Measurements from ENCODE around the gene OTOP2. TPM values are rescaled to one million over a fixed set of nuclear protein-coding genes. Genes with fewer than 3 reads are reported as not detected.

Gene OTOP2
- total RNA-seq, 1 experiment from 2014 or later: 0.11 TPM

- no CpG with 5 or more reads among the region's 57 CpGs for WGBS (ENCODE audit: extremely low coverage, insufficient read length, low lambda C conversion rate)
- no peak within 1 kb of the TSS for H3K9ac ChIP-seq (ENCODE audit: extremely low read depth, insufficient read length, low read length)
Observed at GRCh38 chr17:74922694-74923537, 1.2 kb upstream of the OTOP2 start, which contains the start of gene USH1G. Gene USH1G, minus strand, starts transcription at chr17:74923255. Its CDS starts 182 bp downstream, at chr17:74923073.

More at GRCh38 chr17:74922694-74923537, 1.2 kb upstream of the OTOP2 start, which contains the start of gene USH1G:
- no peaks in the 10 kb centered on the region for H3K4me1 ChIP-seq (ENCODE audit: insufficient read depth, low read length)
- DNase-seq: peak; percentile 60
- H3K23ac ChIP-seq (ENCODE audit: insufficient read length, low read depth, low read length): no peak within 1 kb of the TSS
- no peak within 1 kb of the TSS for H2BK12ac ChIP-seq (ENCODE audit: insufficient read length, low read depth, low read length)
- H2BK120ac ChIP-seq (ENCODE audit: low read depth, low read length, poor library complexity, severe bottlenecking): no peak within 1 kb of the TSS
- peaks cover 78% of the 10 kb centered on the region for H3K27me3 Mint-ChIP-seq (ENCODE audit: low read depth)
- H3K4ac ChIP-seq (ENCODE audit: low read depth, low read length): no peak within 1 kb of the TSS
- no peak for TF ChIP-seq CTCF (conservative IDR thresholded peaks at IDR 0.05)
- no peak within 1 kb of the TSS for H3K56ac ChIP-seq (ENCODE audit: insufficient read length, low read depth, low read length)
- no peak within 1 kb of the TSS for H3K27ac ChIP-seq (ENCODE audit: insufficient read length, low read depth, low read length)
- no peaks in the 10 kb centered on the region for H3K79me1 ChIP-seq (ENCODE audit: insufficient read depth, low read depth, low read length, poor library complexity, severe bottlenecking)
- H3T11ph ChIP-seq (ENCODE audit: low read length): no peak within 1 kb of the TSS
- H3K4me2 ChIP-seq (ENCODE audit: insufficient read depth, insufficient read length, low read length): peak within 1 kb of the TSS; percentile 72
- H3K36me3 Mint-ChIP-seq (ENCODE audit: insufficient read depth in 1 of 3, low read depth in 3 of 3): no peaks in the 10 kb centered on the region; a peak in 1 of 7 replicates
- H4K8ac ChIP-seq (replicated peaks; ENCODE audit: insufficient read length, low read depth, low read length): no peak within 1 kb of the TSS
- H3K79me2 ChIP-seq (ENCODE audit: insufficient read depth, low read length): no peaks in the 10 kb centered on the region
- peaks cover 5% of the 10 kb centered on the region for H3K23me2 ChIP-seq (ENCODE audit: insufficient read length, low read depth, low read length, poor library complexity, severe bottlenecking)
- no peak within 1 kb of the TSS for H3K27ac Mint-ChIP-seq
- no peaks in the 10 kb centered on the region for H3K9me3 ChIP-seq (ENCODE audit: control insufficient read depth, low read depth, low read length)
- H2BK5ac ChIP-seq (ENCODE audit: insufficient read length, low read length): no peak within 1 kb of the TSS
- no peaks in the 10 kb centered on the region for H4K20me1 ChIP-seq (ENCODE audit: control insufficient read depth, insufficient read depth, insufficient read length)
- no peak within 1 kb of the TSS for H4K91ac ChIP-seq (ENCODE audit: insufficient read length, low read depth, low read length)
- H2AFZ ChIP-seq (ENCODE audit: low read length): no peak within 1 kb of the TSS
- H2BK15ac ChIP-seq (ENCODE audit: low read depth, low read length): no peak within 1 kb of the TSS
- peak within 1 kb of the TSS; percentile 60; the same call in 1 of the 2 replicates for H3K14ac ChIP-seq (ENCODE audit: insufficient read depth, low read length)
- H3K4me1 Mint-ChIP-seq: peaks cover 12 to 33% of the 10 kb centered on the region in 2 experiments
- no peak within 1 kb of the TSS for H2AK5ac ChIP-seq (ENCODE audit: insufficient read length, low read length)
- H4K5ac ChIP-seq (ENCODE audit: insufficient read length, low read depth, low read length): no peak within 1 kb of the TSS
- peaks cover 0 to 5% of the 10 kb centered on the region in 2 experiments; a peak in 1 of 5 replicates for H3K9me3 Mint-ChIP-seq
- peak within 1 kb of the TSS; percentile 60 to 80 for H3K4me3 Mint-ChIP-seq
- H2BK20ac ChIP-seq (ENCODE audit: low read depth, low read length, poor library complexity, severe bottlenecking): no peak within 1 kb of the TSS
- H3K27me3 ChIP-seq (ENCODE audit: insufficient read depth, low read length): peaks cover 43% of the 10 kb centered on the region
- H3K18ac ChIP-seq (ENCODE audit: insufficient read length, low read depth, low read length): no peak within 1 kb of the TSS

Measured in H9 (cell line).